Activated naive CD4-positive, alpha-beta T cell treated with anti-CD3 and anti-CD28 coated beads, Interleukin-2, amount 50 U/mL, for 72 hours (primary cell): ENCODE results near the gene SKIL. TPM values are rescaled to one million over a fixed set of nuclear protein-coding genes. Genes with fewer than 3 reads are reported as not detected.
A peak's percentile ranks its signal among the peaks of the same experiment; 100 is the strongest.

Source experiments
- ATAC-seq, 2 donors: fragments of 150-1000 bp; cut with Tn5 transposase; 2 replicates each; pipeline ENCODE4 v1.10.0; 2021; ENCODE audit warnings: mild to moderate bottlenecking in 2 of 2, moderate library complexity in 2 of 2
- DNase-seq, 2 donors: peaks; one replicate each; pipeline ENCODE4 v3.0.0; 2021 to 2022; ENCODE audit warnings: low spot score in 2 of 2
- H3K27ac Mint-ChIP-seq, 2 donors: one replicate each; pipeline ENCODE4 v1.8.0; 2022; ENCODE audit warnings: mild to moderate bottlenecking in 2 of 2, mixed read lengths in 2 of 2
- H3K36me3 Mint-ChIP-seq, 2 donors: one replicate each; pipeline ENCODE4 v1.8.0; 2022; ENCODE audit warnings: mixed read lengths in 2 of 2
- H3K9me3 Mint-ChIP-seq, 2 donors: one replicate each; pipeline ENCODE4 v1.8.0; 2022; ENCODE audit warnings: mixed read lengths in 2 of 2
- total RNA-seq, 2 donors: library from RNA; stranded (reverse); gene quantifications; one replicate each; pipeline ENCODE4 v1.2.3, GENCODE V29; 2022

The SKIL gene
- total RNA-seq, 2 donors from 2014 or later, result 16.8 to 21.9 TPM

GRCh38 chr3:170363471-170363994 lies 6.0 kb downstream of the SKIL start:
- H3K9me3 Mint-ChIP-seq, result peaks cover 0 to 8% of the 10 kb centered on the region in 2 donors
- DNase-seq, result no peak
- H3K27ac Mint-ChIP-seq, result no peak overlapping the region
- peaks cover 33 to 43% of the 10 kb centered on the region in 2 donors for H3K36me3 Mint-ChIP-seq
- ATAC-seq, result no peak

- ATAC-seq (no peak), DNase-seq (no peak)
- H3K9me3 Mint-ChIP-seq, result peaks cover 0 to 8% of the 10 kb centered on the region in 2 donors
- peaks cover 29 to 36% of the 10 kb centered on the region in 2 donors for H3K36me3 Mint-ChIP-seq
- H3K27ac Mint-ChIP-seq, result no peak overlapping the region
Observed at GRCh38 chr3:170364965-170365364, 7.5 kb downstream of the SKIL start.

DNA sequence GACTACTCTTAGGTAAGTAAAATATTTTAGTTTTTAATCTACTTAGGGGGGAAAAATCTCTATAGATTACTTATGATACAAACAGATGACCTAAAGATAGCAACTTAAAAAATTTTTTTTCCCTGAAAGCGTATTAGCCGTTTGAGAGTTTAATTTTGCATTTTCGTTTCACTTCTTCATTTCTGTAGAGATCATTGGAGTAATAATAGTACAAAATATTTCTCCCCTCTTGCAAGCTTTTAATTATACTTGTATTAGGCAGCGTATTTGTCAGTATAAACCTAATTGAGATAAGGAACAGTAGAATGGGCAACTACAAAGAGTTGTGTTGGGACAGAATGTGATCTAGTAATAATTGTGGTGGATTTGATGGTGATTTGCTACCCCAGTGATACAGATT lies 10.3 kb downstream of the SKIL start:
- DNase-seq (no peak), ATAC-seq (no peak)
- Mint-ChIP-seq H3K9me3 (no peaks in the 10 kb centered on the region), H3K27ac (no peak overlapping the region), H3K36me3 (peaks cover 9 to 14% of the 10 kb centered on the region in 2 donors)

DNA sequence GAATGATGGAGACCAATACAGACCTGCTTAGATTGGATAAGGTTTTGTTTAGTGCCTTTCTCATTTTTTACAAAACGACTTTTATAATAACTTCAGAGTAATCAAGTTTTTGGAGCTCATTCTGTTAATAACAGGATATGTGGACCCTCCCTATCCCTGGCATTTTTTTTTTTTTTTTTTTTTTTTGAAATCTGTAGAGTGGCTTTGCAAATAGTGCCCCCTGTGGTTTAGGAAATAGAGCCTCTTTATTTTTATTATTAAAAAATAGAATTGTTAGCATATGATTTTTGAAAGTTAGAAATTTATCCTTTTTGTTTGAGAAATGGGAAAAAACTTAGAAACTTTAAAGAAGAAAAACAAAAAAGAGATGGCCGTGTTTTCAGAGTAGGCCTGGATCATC lies 11.4 kb downstream of the SKIL start:
- Mint-ChIP-seq H3K27ac (no peak overlapping the region), H3K9me3 (no peaks in the 10 kb centered on the region), H3K36me3 (peaks cover 9 to 11% of the 10 kb centered on the region in 2 donors)
- ATAC-seq, result no peak
- DNase-seq, result no peak

- DNase-seq (no peak), ATAC-seq (no peak)
- H3K27ac Mint-ChIP-seq, result no peak overlapping the region
- H3K36me3 Mint-ChIP-seq, result no peaks in the 10 kb centered on the region
- no peaks in the 10 kb centered on the region for H3K9me3 Mint-ChIP-seq
Observed at GRCh38 chr3:170372190-170372879, 14.8 kb downstream of the SKIL start.

DNA sequence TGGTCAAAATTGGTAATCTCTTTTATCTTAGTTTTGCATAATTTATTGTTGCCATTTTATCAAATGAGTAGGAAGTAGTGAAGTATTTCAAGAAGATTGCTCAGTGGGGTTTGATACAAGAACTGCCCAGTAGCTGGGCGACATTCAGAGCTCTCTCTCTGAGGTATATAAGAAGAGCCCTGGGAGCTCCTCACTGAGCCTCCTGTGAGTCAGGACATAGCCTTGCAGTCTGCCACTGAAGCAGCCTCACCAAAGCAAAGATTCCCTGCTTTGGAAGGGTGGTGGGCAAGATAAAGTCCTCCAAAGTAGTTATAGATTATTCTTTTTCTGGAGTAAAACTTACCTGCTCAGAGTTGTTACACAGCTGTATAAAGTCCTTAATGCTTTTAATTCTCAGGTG lies 26.1 kb downstream of the SKIL start:
- ATAC-seq (no peak), DNase-seq (no peak)
- Mint-ChIP-seq H3K27ac (no peak overlapping the region), H3K9me3 (no peaks in the 10 kb centered on the region), H3K36me3 (peaks cover 6 to 16% of the 10 kb centered on the region in 2 donors)

- no peak for DNase-seq
- peaks cover 6 to 12% of the 10 kb centered on the region in 2 donors for H3K36me3 Mint-ChIP-seq
- no peak overlapping the region for H3K27ac Mint-ChIP-seq
- ATAC-seq, result no peak
- no peaks in the 10 kb centered on the region for H3K9me3 Mint-ChIP-seq
Observed at GRCh38 chr3:170386468-170386867, 29.0 kb downstream of the SKIL start.

DNA sequence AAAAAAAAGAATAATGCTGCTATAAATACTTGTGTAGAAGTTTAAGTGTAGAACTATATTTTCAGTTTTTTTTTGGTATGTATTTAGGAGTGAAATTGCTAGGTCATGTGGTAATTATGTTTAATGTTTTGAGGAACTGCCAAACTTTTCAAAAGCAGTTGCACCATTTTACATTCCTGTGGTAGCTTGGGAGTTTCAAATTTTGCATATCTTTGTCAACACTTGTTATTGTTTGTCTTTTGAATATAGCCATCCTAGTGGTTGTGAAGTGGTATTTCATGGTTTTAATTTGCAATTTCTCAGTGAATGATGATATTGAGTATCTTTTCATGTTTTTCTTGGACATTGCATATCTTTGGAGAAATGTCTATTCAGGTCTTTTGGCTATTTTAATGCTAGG lies 30.4 kb downstream of the SKIL start:
- ATAC-seq (no peak), DNase-seq (no peak)
- no peak overlapping the region for H3K27ac Mint-ChIP-seq
- no peaks in the 10 kb centered on the region for H3K9me3 Mint-ChIP-seq
- peaks cover 6 to 12% of the 10 kb centered on the region in 2 donors for H3K36me3 Mint-ChIP-seq

GRCh38 chr3:170391108-170391507 lies 33.6 kb downstream of the SKIL start:
- Mint-ChIP-seq H3K27ac (no peak overlapping the region), H3K36me3 (peaks cover 6 to 12% of the 10 kb centered on the region in 2 donors), H3K9me3 (no peaks in the 10 kb centered on the region)
- ATAC-seq, result no peak
- no peak for DNase-seq

GRCh38 chr3:170397685-170398084 lies 40.2 kb downstream of the SKIL start:
- no peak for DNase-seq
- H3K9me3 Mint-ChIP-seq, result no peaks in the 10 kb centered on the region
- H3K27ac Mint-ChIP-seq, result no peak overlapping the region
- H3K36me3 Mint-ChIP-seq, result no peaks in the 10 kb centered on the region
- no peak for ATAC-seq

DNA sequence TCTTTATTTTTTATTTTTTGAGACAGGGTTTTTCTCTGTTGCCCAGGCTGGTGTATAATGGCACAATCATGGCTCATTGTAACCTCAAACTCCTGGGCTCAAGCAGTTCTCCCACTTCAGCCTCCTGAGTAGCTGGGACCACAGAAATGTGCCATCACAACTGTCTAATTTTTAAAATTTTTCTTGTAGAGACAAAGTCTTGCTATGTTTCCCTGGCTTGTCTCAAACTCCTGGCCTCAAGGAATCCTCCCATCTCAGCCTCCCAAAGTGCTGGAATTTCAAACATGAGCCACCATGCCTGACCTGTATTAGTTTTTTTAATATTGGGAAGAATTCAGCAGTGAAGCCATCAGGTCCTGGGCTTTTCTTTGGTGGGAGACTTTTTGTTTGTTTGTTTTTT lies 47.6 kb downstream of the SKIL start:
- no peak for ATAC-seq
- H3K27ac Mint-ChIP-seq, result no peak overlapping the region
- DNase-seq, result no peak
- H3K9me3 Mint-ChIP-seq, result no peaks in the 10 kb centered on the region
- H3K36me3 Mint-ChIP-seq, result no peaks in the 10 kb centered on the region

DNA sequence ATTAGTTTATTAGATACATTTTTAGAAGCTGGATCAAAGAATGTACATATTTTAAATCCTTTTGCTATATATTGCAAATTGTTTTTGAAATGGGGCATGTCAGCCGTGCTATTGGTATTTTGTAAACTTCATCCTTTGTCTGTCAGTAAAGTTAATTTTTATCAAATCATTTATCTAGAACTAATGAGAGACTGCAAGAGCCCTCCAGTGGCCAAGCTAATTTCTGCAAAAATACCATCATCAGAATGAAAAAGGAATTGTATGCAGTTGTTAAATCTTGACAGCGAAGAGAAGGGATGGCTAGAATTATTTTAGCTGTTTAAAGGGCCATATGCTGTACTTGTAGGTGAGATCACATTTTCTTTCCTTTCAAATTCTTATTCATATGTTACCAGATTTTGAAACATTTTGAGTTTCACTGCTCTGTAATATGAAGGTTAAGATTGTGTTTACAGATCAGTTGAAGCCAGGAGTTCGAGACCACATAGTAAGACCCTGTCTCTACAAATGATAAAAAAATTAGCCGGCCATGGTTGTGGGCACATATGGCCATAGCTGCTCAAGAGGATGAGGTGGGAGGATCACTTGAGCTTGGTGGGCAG lies 53.0 kb downstream of the SKIL start:
- ATAC-seq (no peak), DNase-seq (no peak)
- no peaks in the 10 kb centered on the region for H3K9me3 Mint-ChIP-seq
- H3K27ac Mint-ChIP-seq, result peak overlapping the region in 1 of 2 donors; percentile 65
- H3K36me3 Mint-ChIP-seq, result no peaks in the 10 kb centered on the region

DNA sequence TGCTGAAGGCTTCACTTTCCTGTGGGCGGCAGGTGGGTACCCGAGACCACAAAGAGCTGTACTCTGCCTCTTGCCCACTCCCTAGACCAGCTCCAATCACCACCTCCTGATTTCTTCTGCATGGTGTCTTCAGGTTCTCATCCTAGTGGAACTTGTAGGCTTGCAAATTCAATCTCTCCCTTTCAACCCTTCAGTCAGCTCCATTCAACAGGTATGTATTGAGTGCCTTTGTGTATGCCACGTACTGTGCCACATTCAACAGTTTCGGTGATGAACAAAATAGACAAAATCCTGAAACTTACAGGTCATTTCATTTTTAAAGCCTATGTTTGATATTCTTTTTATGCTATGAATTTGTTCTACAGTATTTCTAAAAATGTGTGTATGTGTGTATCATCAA lies 55.8 kb downstream of the SKIL start:
- H3K36me3 Mint-ChIP-seq, result peaks cover 3% of the 10 kb centered on the region in 2 donors
- ATAC-seq, result no peak
- H3K9me3 Mint-ChIP-seq, result no peaks in the 10 kb centered on the region
- no peak for DNase-seq
- H3K27ac Mint-ChIP-seq, result no peak overlapping the region

GRCh38 chr3:170414202-170414663 lies 56.7 kb downstream of the SKIL start:
- DNase-seq (no peak), ATAC-seq (peak; percentile 36 to 69)
- Mint-ChIP-seq H3K36me3 (peaks cover 5% of the 10 kb centered on the region in 2 donors), H3K9me3 (no peaks in the 10 kb centered on the region), H3K27ac (no peak overlapping the region)

- Mint-ChIP-seq H3K9me3 (no peaks in the 10 kb centered on the region), H3K36me3 (peaks cover 5% of the 10 kb centered on the region in 2 donors), H3K27ac (no peak overlapping the region)
- ATAC-seq (no peak), DNase-seq (no peak)
Observed at GRCh38 chr3:170417090-170417489, 59.6 kb downstream of the SKIL start.

- ATAC-seq, result peak; percentile 28 to 45
- H3K27ac Mint-ChIP-seq, result no peak within 1 kb of the TSS
- H3K9me3 Mint-ChIP-seq, result no peaks in the 10 kb centered on the region
Observed at GRCh38 chr3:170418422-170419398, 61.2 kb downstream of the SKIL start, which contains the start of gene CLDN11. Gene CLDN11 (plus strand): TSS chr3:170418868. CDS start chr3:170419067, 199 bp downstream.

More at GRCh38 chr3:170418422-170419398, 61.2 kb downstream of the SKIL start, which contains the start of gene CLDN11:
- H3K36me3 Mint-ChIP-seq, result peaks cover 5 to 10% of the 10 kb centered on the region in 2 donors
- DNase-seq, result no peak
